ENCODE results near the gene NUCB1. TPM values are rescaled to one million over a fixed set of nuclear protein-coding genes. Genes with fewer than 3 reads are reported as not detected.

Gene NUCB1
- polyA plus RNA-seq, 1 donor (not counting 4 experiments of a cell fraction or from before 2014, with no cell fraction given): 44.3 TPM

GRCh38 chr19:48943081-48943480 lies 43.0 kb downstream of the NUCB1 start:
- Histone ChIP-seq H3K9ac (ENCODE audit: control insufficient read depth, extremely low read depth, insufficient read depth, low read length) (no peak overlapping the region), H3K36me3 (ENCODE audit: control insufficient read depth in 2 of 2, extremely low read depth in 1 of 2, insufficient read depth in 2 of 2, low read length in 2 of 2) (no peaks in the 10 kb centered on the region), H3K27me3 (ENCODE audit: control insufficient read depth, extremely low read depth, insufficient read depth, low read length) (no peaks in the 10 kb centered on the region), H3K4me3 (ENCODE audit: control insufficient read depth in 2 of 3, extremely low read depth in 1 of 3, insufficient read depth in 2 of 3, low read depth in 1 of 3, low read length in 3 of 3) (no peak overlapping the region), H3K79me2 (ENCODE audit: control insufficient read depth, insufficient read depth, low read length) (no peaks in the 10 kb centered on the region), H3K27ac (ENCODE audit: control insufficient read depth, insufficient read depth, low read length) (no peak overlapping the region), H3K9me3 (ENCODE audit: control insufficient read depth, low read depth, low read length) (no peaks in the 10 kb centered on the region), H3K9me1 (ENCODE audit: control insufficient read depth, extremely low read depth, insufficient read depth, low read length) (no peaks in the 10 kb centered on the region), H3K4me2 (ENCODE audit: control insufficient read depth, extremely low read depth, insufficient read depth, low read depth, low read length) (no peak overlapping the region), H4K20me1 (ENCODE audit: control insufficient read depth, extremely low read depth, insufficient read depth, low read length) (no peaks in the 10 kb centered on the region), H3K4me1 (ENCODE audit: control insufficient read depth, extremely low read depth, insufficient read depth, low read length) (no peaks in the 10 kb centered on the region), H2AFZ (ENCODE audit: control insufficient read depth, low read length) (no peak overlapping the region)
- TF ChIP-seq EZH2 (IDR thresholded peaks at IDR 0.05; ENCODE audit: low read length) (no peak), CTCF (optimal IDR thresholded peaks at IDR 0.05 in 1 of 3, IDR thresholded peaks at IDR 0.05 in 1 of 3, conservative IDR thresholded peaks at IDR 0.05 in 1 of 3; ENCODE audit: extremely low read depth in 1 of 3, insufficient read depth in 2 of 3, low read length in 3 of 3) (no peak)
- no peak for DNase-seq (ENCODE audit: low read depth, low spot score)
- dilution Hi-C loops (cut with MboI; ENCODE audit: extremely low pct_ligation_motif_present, low sequenced_read_pairs): no loop called here
- no peak for FAIRE-seq

- FAIRE-seq: no peak
- Histone ChIP-seq H2AFZ (ENCODE audit: control insufficient read depth, low read length) (no peak overlapping the region), H3K27ac (ENCODE audit: control insufficient read depth, insufficient read depth, low read length) (no peak overlapping the region), H4K20me1 (ENCODE audit: control insufficient read depth, extremely low read depth, insufficient read depth, low read length) (no peaks in the 10 kb centered on the region), H3K9ac (ENCODE audit: control insufficient read depth, extremely low read depth, insufficient read depth, low read length) (no peak overlapping the region), H3K9me1 (ENCODE audit: control insufficient read depth, extremely low read depth, insufficient read depth, low read length) (no peaks in the 10 kb centered on the region), H3K36me3 (ENCODE audit: control insufficient read depth in 2 of 2, extremely low read depth in 1 of 2, insufficient read depth in 2 of 2, low read length in 2 of 2) (no peaks in the 10 kb centered on the region), H3K9me3 (ENCODE audit: control insufficient read depth, low read depth, low read length) (no peaks in the 10 kb centered on the region), H3K4me2 (ENCODE audit: control insufficient read depth, extremely low read depth, insufficient read depth, low read depth, low read length) (no peak overlapping the region), H3K79me2 (ENCODE audit: control insufficient read depth, insufficient read depth, low read length) (no peaks in the 10 kb centered on the region), H3K4me3 (ENCODE audit: control insufficient read depth in 2 of 3, extremely low read depth in 1 of 3, insufficient read depth in 2 of 3, low read depth in 1 of 3, low read length in 3 of 3) (no peak overlapping the region), H3K27me3 (ENCODE audit: control insufficient read depth, extremely low read depth, insufficient read depth, low read length) (no peaks in the 10 kb centered on the region), H3K4me1 (ENCODE audit: control insufficient read depth, extremely low read depth, insufficient read depth, low read length) (no peaks in the 10 kb centered on the region)
- TF ChIP-seq CTCF (optimal IDR thresholded peaks at IDR 0.05 in 1 of 3, IDR thresholded peaks at IDR 0.05 in 1 of 3, conservative IDR thresholded peaks at IDR 0.05 in 1 of 3; ENCODE audit: extremely low read depth in 1 of 3, insufficient read depth in 2 of 3, low read length in 3 of 3) (no peak), EZH2 (IDR thresholded peaks at IDR 0.05; ENCODE audit: low read length) (no peak)
- dilution Hi-C loops (cut with MboI; ENCODE audit: extremely low pct_ligation_motif_present, low sequenced_read_pairs): no loop called here
- no peak for DNase-seq (ENCODE audit: low read depth, low spot score)
Observed at GRCh38 chr19:48945415-48945814, 45.3 kb downstream of the NUCB1 start.

Measured in keratinocyte (primary cell).